ENCODE data around the gene TGFB2.

The TGFB2 gene

DNA sequence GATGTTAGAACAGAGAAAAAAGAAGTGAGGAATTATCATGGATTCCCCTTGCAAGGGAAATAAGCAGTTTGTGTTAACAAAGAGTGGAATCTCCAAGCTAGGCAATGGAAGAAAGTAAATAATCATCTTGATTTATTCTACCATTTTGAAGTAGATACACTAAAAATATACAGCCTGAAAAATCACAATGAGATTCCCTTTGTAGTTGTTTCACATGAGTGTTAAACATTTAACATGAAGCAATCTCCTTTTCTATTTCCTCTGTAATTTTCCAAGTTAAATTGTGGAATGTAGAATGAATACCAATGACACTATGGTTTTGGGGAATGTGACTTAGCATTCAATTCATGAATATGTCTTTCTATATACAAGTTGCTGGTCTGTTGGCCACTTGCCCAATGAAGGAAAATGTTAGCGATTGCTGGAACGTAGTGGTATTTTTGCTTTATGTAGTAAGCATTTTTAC, 5.7 kb downstream of the TGFB2 start:
- TF ChIP-seq, protein P1, sequence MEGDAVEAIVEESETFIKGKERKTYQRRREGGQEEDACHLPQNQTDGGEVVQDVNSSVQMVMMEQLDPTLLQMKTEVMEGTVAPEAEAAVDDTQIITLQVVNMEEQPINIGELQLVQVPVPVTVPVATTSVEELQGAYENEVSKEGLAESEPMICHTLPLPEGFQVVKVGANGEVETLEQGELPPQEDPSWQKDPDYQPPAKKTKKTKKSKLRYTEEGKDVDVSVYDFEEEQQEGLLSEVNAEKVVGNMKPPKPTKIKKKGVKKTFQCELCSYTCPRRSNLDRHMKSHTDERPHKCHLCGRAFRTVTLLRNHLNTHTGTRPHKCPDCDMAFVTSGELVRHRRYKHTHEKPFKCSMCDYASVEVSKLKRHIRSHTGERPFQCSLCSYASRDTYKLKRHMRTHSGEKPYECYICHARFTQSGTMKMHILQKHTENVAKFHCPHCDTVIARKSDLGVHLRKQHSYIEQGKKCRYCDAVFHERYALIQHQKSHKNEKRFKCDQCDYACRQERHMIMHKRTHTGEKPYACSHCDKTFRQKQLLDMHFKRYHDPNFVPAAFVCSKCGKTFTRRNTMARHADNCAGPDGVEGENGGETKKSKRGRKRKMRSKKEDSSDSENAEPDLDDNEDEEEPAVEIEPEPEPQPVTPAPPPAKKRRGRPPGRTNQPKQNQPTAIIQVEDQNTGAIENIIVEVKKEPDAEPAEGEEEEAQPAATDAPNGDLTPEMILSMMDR (conservative IDR thresholded peaks at IDR 0.05; ENCODE audit: low read length), result no peak
- H3K4me3 ChIP-seq (ENCODE audit: low read length), result no peak overlapping the region
- peak; percentile 81 for DNase-seq (ENCODE audit: low read depth)

DNA sequence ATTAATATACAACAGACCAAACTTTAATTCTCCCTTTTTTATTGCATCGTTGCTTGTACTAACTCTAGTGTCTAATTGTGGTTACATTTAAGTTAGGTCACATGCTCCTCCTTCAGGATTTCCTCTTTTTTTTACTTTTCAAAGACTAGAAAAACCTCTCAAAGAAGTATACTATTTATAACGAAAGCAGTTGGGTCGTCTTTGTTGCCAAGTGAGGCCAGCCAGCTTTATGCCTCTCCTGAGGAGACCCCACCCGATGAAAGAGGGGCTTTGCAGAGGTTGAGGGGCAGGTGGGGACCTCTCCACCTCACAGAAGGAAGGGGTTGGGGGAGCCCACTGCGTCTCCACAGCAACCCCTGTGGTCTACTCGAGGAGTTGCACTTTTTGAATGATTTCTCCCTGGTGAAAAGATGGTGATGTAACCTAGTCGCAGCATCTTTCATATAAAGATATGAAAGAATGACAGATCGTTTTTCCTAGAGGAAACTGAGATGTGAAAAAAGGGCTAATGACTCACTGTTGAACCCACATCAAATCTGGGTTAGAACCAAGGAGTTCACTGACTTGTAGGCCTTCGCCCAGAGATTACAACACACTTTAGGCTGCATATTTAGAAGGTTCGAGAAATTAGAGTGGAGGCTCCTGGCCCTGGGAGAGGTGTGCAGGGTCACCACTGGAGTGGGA, 6.4 kb downstream of the TGFB2 start:
- no peak for DNase-seq (ENCODE audit: low read depth)
- H3K4me3 ChIP-seq (ENCODE audit: low read length), result no peak overlapping the region
- TF ChIP-seq, protein P1 (conservative IDR thresholded peaks at IDR 0.05; ENCODE audit: low read length), result peak; percentile 27

DNA sequence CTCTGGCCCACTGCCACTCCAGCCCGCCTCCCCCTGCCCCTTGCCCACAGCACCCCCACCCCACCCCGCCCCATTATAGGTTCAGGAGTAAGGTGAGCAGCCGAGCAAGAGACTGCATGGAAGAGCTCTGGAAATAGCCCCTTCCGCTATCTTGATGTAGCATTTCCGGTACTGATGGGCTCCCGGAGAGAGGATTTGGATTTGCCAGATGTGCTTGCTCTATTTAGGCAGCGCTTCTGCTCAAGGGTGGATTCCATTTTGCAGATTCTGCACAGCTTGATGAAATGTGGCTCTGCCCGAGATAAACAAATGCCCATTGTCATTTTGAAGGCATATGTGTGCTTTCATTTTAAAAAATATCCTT, 6.9 kb downstream of the TGFB2 start:
- H3K4me3 ChIP-seq (ENCODE audit: low read length), result no peak overlapping the region
- TF ChIP-seq, protein P1 (conservative IDR thresholded peaks at IDR 0.05; ENCODE audit: low read length), result no peak
- DNase-seq (ENCODE audit: low read depth), result no peak

DNA sequence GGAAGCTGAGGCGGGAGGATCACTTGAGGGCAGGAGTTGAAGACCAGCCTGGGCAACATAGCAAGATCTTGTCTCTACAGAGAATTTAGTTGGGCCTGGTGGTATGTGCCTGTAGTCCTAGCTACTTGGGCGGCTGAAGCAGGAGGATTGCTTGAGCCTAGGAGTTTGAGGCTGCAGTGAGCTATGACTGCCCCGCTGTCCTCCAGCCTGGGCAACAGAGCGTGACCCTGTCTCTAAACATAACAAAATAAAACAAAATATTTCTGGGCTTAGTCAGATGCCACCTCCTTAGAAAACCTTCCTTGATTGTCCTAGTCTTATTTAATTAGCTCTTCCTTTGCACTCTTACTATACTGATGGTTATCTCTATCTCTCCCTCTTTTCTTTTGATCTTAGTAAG, 8.5 kb downstream of the TGFB2 start:
- no peak overlapping the region for H3K4me3 ChIP-seq (ENCODE audit: low read length)
- DNase-seq (ENCODE audit: low read depth), result no peak
- TF ChIP-seq, protein P1 (conservative IDR thresholded peaks at IDR 0.05; ENCODE audit: low read length), result no peak

DNA sequence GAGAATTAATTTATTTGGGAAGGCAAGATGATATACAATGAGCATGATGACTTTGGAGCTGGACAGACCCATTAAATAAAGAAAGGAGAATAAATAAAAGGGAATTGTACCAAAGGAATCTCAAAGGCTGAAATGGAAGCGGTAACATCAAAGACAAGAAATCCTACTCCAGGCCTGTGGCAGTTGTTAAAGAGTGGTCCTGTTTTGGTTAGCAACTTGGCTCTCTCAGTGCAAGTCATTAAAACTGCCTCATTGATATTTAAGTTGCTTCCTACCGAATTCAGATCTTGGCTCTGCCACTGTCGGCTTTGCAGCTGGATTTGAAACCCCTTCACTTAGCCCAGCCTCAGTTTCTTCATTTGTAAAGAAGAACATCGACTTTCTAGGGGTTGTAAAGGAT, 10.1 kb downstream of the TGFB2 start:
- TF ChIP-seq, protein P1 (conservative IDR thresholded peaks at IDR 0.05; ENCODE audit: low read length), result no peak
- no peak for DNase-seq (ENCODE audit: low read depth)

DNA sequence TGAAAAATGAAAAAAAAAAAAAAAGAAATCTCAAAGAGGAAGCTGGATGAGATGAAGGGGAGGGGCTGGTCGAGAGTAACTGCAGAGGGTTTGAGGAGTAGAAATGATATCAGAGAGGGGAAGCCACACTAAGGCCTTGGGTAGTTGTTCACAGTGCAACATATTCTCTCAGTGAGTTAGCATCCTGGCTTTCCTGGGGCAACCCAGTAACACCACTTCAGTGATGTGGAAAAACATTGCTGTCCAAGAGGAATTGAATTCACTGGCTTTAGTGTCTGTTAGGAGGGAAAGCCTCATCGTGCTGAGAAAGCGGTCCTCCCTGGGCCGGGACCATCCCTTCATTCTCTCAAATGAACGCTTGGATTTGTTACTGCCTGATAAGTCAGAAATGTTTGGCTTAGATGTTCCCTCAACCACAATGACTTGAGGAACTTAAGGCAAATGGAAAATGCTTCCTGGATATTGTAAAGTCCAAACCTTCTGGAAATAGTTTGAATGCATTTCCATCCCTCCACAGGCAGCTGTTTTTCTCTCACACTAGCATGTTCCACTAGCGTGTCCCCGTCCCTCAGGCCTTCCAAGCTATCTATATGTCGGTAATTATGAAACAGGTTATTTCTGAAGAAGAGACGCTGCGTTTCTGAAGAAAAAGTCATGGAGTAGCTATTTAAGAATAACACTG, 12.2 kb downstream of the TGFB2 start:
- TF ChIP-seq, protein P1 (conservative IDR thresholded peaks at IDR 0.05; ENCODE audit: low read length), result no peak
- no peak for DNase-seq (ENCODE audit: low read depth)
- no peak overlapping the region for H3K4me3 ChIP-seq (ENCODE audit: low read length)

More for the DNA sequence above, 10.1 kb downstream of the TGFB2 start:
- no peak overlapping the region for H3K4me3 ChIP-seq (ENCODE audit: low read length)

DNA sequence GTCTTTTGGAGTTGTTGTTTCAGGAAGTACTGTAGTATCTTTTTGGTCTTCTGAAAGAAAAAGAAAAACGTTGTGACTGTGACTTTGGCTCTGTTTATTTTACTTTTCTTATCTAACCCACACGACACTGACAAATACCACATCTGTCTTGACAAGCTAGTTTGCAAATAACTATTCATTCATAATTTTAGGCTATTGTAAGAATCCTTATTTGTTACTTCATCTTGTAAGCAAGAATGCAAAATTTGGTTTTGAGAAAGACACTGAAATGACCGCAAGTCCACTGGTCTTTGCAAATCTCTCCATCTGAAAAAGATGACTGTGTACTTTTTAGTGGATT, 12.7 kb downstream of the TGFB2 start:
- no peak overlapping the region for H3K4me3 ChIP-seq (ENCODE audit: low read length)
- no peak for DNase-seq (ENCODE audit: low read depth)
- TF ChIP-seq, protein P1 (conservative IDR thresholded peaks at IDR 0.05; ENCODE audit: low read length), result no peak

Data from AG10803 (cell line).